Effector CD4-positive, alpha-beta T cell (primary cell): ENCODE data around the gene AGXT. TPM values are rescaled to one million over a fixed set of nuclear protein-coding genes. Genes with fewer than 3 reads are reported as not detected.

Experiments used
- DNase-seq: peaks from one replicate; pipeline ENCODE4 v3.0.0-alpha.2; 2020
- total RNA-seq: gene quantifications from one replicate; lab custom pipeline; 2026; lab: John Stamatoyannopoulos, UW

AGXT gene
- not detected for total RNA-seq

DNA sequence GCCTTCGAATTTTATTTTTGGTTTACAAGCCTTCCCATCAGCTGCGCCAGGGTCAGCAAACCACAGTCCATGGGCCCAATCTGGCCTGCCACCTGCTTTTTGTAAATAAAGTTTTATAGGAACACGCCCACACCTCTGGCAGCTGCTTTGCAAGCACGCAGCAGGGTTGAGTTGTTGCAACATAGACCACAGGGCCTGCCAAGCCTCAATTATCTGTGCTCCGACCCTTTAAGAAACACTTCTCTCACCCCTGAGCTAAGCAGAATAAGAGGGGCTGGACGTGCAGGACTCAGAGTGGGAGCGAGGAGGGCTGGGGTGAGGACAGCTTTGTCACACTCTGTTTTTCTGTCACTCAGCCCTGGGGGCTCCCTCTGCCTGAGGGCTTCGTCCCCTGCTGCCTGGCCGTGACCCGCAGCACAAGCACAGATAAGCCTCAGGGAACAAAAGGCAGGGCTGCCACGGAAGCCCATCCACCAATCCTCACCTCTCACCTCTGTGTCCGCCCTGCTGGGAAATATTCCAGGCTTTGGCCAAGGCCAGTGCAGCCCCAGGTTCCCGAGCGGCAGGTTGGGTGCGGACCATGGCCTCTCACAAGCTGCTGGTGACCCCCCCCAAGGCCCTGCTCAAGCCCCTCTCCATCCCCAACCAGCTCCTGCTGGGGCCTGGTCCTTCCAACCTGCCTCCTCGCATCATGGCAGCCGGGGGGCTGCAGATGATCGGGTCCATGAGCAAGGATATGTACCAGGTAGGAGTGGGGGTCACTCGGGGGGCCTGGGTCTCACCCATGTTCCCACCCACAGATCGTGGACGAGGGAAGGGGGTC is at the start of gene AGXT:
Gene AGXT (plus strand): TSS at position 539 of the 823 bp plus-strand sequence. CDS start 42 bp downstream, at position 581.
- DNase-seq: no peak

- no peak for DNase-seq
Observed at GRCh38 chr2:240819126-240819857, 49.3 kb upstream of the AGXT start.

GRCh38 chr2:240819858-240820606 is 48.6 kb upstream of the AGXT start, which contains the start of gene KIF1A:
TSS of gene KIF1A (minus strand) at chr2:240820219. CDS start at chr2:240797752, 22,467 bp downstream.
- DNase-seq: no peak

GRCh38 chr2:240820607-240821428 is 47.8 kb upstream of the AGXT start:
- DNase-seq: no peak

- no peak for DNase-seq
Observed at GRCh38 chr2:240821429-240821778, 47.2 kb upstream of the AGXT start.

- no peak for DNase-seq
Observed at GRCh38 chr2:240822280-240822847, 46.3 kb upstream of the AGXT start.

DNA sequence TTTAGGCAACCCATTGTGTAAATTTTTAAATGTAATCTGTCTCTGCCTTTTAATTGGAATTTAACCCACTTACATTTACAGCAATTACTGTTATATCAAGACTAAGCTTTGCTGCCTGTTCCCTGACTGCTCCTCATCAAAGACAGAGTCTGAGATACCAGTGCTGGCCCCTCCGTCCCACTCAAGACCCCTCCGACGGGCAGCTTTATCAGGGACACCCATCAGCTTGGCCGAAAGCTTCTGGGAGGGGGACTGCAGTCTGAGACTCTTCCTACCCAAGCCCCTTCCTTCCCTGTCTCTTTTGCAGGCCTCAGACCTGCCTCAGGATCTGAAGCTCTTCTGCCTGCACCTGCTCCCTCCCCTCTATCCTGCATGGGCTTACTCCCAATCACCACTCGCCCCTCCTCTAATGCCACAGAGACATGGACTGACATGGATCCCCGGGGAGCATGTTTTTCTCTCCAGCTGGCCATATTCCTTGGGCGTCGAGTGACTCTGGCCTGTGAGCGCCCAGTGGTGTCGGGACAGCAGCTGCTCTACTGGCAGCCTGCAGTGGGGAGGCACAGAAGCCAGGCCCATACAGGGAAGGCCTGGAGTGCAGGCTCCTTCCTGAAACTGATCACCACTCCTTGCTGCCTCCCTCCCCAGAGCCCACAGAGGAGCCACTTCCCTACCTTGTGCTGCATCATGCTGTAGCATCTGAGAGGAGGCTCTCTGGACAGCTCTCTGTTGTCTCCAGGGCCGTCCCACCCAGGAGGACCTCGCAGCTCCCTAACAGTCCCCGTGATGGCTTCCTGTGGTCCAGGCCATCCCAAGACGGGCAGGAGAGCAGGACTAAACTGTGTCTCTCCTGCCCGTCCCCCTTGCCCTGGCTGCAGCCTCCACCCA is 44.9 kb upstream of the AGXT start:
- no peak for DNase-seq

GRCh38 chr2:240825476-240825875 is 43.1 kb upstream of the AGXT start:
- DNase-seq: no peak

DNA sequence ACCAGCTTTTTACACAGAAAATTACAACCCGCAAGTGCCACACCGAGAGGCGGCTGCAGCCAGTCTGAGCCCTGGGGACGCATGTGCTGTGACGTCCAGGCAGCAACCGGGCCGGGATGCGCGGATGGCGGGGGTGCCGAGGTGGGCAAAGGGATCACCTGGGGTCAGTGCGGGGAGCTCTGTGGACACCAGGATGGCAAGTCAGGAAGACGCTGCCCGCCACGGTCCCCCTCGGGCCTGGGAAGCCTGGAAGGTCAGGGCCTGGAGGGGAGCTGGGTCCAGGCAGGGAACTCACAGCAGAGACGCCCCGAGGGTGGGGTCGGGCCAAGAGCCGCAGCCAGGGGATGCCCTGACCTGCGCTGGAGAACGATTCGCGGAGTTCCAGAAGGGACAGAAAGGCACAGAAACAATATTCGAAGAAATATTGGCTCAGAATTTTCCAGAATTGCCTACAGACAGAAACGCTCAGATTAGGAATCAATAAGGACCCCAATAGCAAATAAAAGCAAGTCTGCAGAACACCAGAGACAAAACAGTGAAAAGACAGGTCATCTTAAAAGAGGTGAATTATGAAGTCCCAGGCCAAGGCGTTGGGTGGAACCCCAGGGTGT is 36.9 kb upstream of the AGXT start:
- no peak for DNase-seq

DNA sequence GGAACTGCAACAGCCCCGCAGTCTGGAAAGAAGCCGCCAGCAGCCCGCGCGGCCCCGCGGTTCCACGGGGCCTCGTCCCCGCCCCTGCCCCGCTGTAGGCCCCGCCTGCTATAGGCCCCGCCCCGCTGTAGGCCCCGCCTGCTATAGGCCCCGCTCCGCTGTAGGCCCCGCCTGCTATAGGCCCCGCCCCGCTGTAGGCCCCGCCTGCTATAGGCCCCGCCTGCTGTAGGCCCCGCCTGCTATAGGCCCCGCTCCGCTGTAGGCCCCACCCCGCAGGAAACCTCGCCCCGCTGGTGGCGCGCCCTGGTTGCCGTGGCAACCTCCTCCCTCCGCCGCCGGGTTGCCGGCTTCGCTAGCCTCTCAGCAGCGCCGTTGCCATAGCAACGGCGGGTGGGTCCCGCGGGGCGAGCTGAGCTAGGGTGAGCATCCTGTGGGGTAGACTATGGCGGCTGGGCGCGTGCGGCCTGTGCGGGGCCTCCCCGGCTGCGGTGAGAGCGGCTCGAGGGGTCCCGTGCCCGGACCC is 36.4 kb upstream of the AGXT start:
- DNase-seq: peak; percentile 98

GRCh38 chr2:240832921-240833494 is 35.6 kb upstream of the AGXT start:
- no peak for DNase-seq

GRCh38 chr2:240833724-240834285 is 34.8 kb upstream of the AGXT start:
- no peak for DNase-seq

DNA sequence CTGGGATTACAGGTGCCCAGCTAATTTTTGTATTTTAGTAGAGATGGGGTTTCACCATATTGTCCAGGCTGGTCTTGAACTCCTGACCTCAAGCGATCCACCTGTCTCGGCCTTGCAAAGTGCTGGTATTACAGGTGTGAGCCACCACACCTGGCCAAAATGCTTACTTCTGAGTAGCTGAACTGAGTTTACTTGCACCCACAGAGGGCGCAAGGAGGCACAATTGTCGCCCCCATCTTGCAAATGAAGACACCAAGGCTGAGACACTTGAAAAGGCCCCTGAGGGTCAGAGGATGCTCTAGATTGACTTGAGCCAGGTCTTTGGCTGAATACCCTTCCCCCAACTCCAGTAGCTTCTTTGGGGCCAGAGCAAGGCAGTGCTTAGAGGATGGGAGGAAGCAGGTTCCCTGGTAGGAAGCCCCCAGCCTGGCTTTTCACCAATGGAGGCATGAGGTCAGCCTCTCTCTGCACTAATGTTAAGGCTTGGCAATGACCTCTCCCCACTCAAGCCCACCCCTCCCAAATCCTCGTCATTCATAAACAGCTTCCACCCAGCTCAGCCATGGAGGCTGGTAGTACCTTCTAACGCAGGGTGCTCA is 34.1 kb upstream of the AGXT start:
- no peak for DNase-seq

GRCh38 chr2:240835528-240835927 is 33.1 kb upstream of the AGXT start:
- no peak for DNase-seq

DNA sequence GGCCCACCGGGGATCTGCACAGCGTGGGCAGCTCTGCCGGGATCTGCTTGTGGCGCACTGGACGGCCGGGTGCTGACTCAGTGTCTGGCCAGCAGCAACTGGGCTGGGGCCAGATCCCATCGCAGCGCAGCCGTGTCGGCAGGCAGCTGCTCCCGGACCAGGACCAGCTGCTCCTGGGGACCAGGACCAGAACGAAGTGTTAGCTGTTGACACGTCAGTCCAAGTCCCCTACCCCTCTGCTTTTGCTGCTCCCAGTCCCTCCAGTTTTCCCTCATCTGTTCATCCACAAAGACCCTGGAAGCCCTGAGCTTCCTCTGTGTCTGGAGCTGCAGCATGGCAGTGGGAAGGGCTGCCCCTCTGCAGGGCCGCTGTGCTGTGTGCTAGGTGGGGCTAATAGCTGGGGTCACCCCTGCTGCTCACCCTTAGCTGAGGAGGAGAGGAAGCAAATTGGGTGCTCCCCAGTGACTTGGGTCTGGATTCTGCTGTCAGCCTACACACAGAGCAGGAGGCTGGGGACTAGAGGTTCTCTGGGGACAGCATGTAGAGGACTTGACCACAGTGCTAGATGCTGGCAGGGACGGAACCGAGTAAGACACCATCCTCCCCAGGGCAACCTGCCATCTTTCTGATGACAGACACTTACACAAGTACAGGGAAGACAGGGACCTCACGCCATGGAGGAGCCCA is 31.7 kb upstream of the AGXT start:
- no peak for DNase-seq

GRCh38 chr2:240837621-240838020 is 31.0 kb upstream of the AGXT start:
- no peak for DNase-seq

DNA sequence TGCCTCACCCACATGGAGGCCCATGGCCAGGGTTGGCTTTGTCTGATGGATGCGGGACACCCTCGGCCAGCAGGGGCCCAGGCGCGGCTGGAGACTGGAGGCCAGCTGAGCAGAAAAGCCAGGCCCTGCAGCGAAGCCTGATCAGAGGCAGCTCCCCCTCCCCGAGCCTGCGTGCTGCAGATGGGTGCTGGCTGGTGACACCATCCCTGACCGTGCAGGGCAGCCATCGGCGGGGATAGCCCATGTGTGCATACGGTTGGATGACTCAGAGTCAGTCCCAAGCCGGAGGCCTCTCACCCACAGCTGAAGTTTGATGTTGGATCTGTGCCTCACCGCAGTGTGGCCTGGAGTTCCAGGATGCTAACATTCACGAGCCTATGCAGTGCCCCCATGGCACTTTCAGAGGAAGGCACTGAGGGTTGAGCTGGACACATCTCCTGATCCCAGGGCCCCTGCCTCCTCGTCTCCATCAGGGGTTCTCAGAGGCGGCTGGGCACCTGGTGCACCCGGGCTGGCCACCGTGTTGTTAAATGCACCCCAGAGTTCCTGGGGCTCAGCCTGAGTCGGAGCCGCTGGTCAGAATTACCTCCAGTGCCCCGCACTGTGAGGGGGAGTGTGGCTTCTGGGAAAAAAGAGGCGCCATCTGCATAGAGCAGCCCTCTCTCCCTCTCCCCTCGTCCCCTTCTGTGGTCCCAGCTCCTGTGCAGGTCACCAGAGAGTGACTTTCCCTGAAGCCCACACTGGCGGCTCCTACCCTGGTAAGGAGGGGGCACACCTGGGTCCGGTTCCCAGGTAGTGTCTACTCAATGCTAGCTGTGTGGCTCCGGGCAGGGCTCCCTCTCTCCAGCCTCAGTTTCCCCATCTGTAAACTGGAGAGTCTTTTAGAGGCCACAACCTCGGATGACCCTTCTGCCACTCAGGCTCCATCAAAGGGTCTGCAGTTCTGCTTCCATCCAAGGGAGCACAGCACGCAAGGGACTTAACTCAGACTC is 29.2 kb upstream of the AGXT start:
- DNase-seq: no peak
